ENCODE data around the gene RBM34.

- TF ChIP-seq CTCF (IDR thresholded peaks at IDR 0.05) = no peak
- no peak for TF ChIP-seq POLR2A (IDR thresholded peaks at IDR 0.05)
These were observed 54.6 kb downstream of the RBM34 start for GRCh38 chr1:235106457-235106856.

Data from testis (tissue), 2 donors.